HepG2 (cell line): ENCODE data around the gene RPS6KA3. TPM values are rescaled to one million over a fixed set of nuclear protein-coding genes. Genes with fewer than 3 reads are reported as not detected.
A peak's percentile ranks its signal among the peaks of the same experiment; 100 is the strongest.

ENCODE experiments used
- ATAC-seq: fragments of 200-7000 bp; cut with Tn5 transposase; 3 replicates; pipeline ENCODE4 v1.9.1; 2020; ENCODE audit warnings: mild to moderate bottlenecking, moderate library complexity
- BruUV-seq: library from RNA; stranded (reverse); fragments of 400-500 nt; replicated peaks from 2 replicates; lab custom pipeline; 2021; lab: Mats Ljungman, UMichigan
- CTCF ChIA-PET: fragments of 300-600 bp; formaldehyde crosslinking; extraction: SDS; loops from one replicate; lab custom pipeline; 2021; ENCODE audit warnings: low total read pairs, inconsistent platforms, low intra/inter-chr PET ratio; lab: Yijun Ruan, JAX
- POLR2A ChIA-PET: fragments of 350-600 bp; sonication (Branson Sonifier 250); formaldehyde crosslinking; loops from one replicate; lab custom pipeline; 2020; ENCODE audit warnings: antibody characterized with exemption, inconsistent platforms; lab: Yijun Ruan, JAX
- DNase-seq: peaks from one replicate; pipeline ENCODE4 v3.0.0-alpha.2; 2015; ENCODE audit warnings: low spot score
- FAIRE-seq: peaks from 3 replicates; lab custom pipeline; 2011; peaks lifted over from hg19 to GRCh38; lab: Jason Lieb, UNC
- H2AFZ ChIP-seq: one replicate; pipeline ENCODE4 v1.6.1; 2011; ENCODE audit warnings: low read length, inconsistent platforms
- H3K27ac ChIP-seq: fragments of 300-600 bp; 3 replicates; pipeline ENCODE4 v1.8.0; 2011; ENCODE audit warnings: mixed run types, mild to moderate bottlenecking, mixed read lengths, low read length, inconsistent platforms; ENCODE audit not compliant: insufficient read depth; ENCODE audit errors: extremely low read length
- H3K27me3 ChIP-seq, 2 experiments: fragments of 200-600 bp in 1 of 2; 2 replicates in 1 of 2; 3 replicates in 1 of 2; pipeline versions ENCODE4 v1.6.0 to v1.8.0; 2011; ENCODE audit warnings: low read length in 2 of 2, mild to moderate bottlenecking in 2 of 2, moderate library complexity in 2 of 2, inconsistent platforms in 1 of 2; ENCODE audit not compliant: insufficient read depth in 2 of 2, control insufficient read depth in 1 of 2
- H3K36me3 ChIP-seq, 2 experiments: fragments of 200-600 bp in 1 of 2; replicated peaks in 1 of 2; 2 replicates in 1 of 2; 3 replicates in 1 of 2; pipeline versions ENCODE4 v1.5.1 to v1.8.0; 2011; ENCODE audit warnings: low read length in 2 of 2, inconsistent platforms in 1 of 2; ENCODE audit not compliant: insufficient read depth in 2 of 2, control insufficient read depth in 1 of 2
- H3K4me1 ChIP-seq: 2 replicates; pipeline ENCODE4 v1.5.1; 2012; ENCODE audit warnings: low read length, inconsistent platforms; ENCODE audit not compliant: insufficient read depth
- H3K4me2 ChIP-seq: 2 replicates; pipeline ENCODE4 v1.6.0; 2011; ENCODE audit warnings: low read depth, low read length, inconsistent platforms
- H3K4me3 ChIP-seq, 3 experiments: fragments of 200-600 bp in 1 of 3; sonication (generic), shearing (Covaris generic) in 1 of 3; replicated peaks in 1 of 3; 2 replicates each; pipeline ENCODE4 v1.5.1; 2011 to 2016; ENCODE audit warnings: low read length in 3 of 3, inconsistent platforms in 2 of 3, low read depth in 2 of 3, mild to moderate bottlenecking in 2 of 3, control low read depth in 1 of 3, mixed read lengths in 1 of 3; ENCODE audit not compliant: insufficient read depth in 1 of 3
- H3K79me2 ChIP-seq: one replicate; pipeline ENCODE4 v1.6.1; 2011; ENCODE audit warnings: low read length, inconsistent platforms; ENCODE audit not compliant: insufficient read depth
- H3K9ac ChIP-seq: 2 replicates; pipeline ENCODE4 v1.6.0; 2011; ENCODE audit warnings: mild to moderate bottlenecking, low read depth, low read length, inconsistent platforms; ENCODE audit not compliant: insufficient read depth
- H3K9me3 ChIP-seq: 2 replicates; pipeline ENCODE4 v1.5.1; 2012; ENCODE audit warnings: mild to moderate bottlenecking, low read length
- H4K20me1 ChIP-seq: 2 replicates; pipeline ENCODE4 v1.6.0; 2011; ENCODE audit warnings: inconsistent platforms, mild to moderate bottlenecking, low read length, moderate library complexity; ENCODE audit not compliant: insufficient read depth
- CCAR2 ChIP-seq: fragments of 200-400 bp; formaldehyde crosslinking; optimal IDR thresholded peaks from 2 replicates; pipeline ENCODE3; 2018; ENCODE audit warnings: low read depth, mild to moderate bottlenecking, low read length, moderate library complexity
- CSRNP2 ChIP-seq: sonication (generic); formaldehyde crosslinking; conservative IDR thresholded peaks from 2 replicates; pipeline ENCODE4 v1.8.0; 2022; ENCODE audit warnings: low read depth, missing genetic modification reagents
- CTCF ChIP-seq: sonication (generic); formaldehyde crosslinking; IDR thresholded peaks from 2 replicates; pipeline ENCODE4 v1.5.0; 2020; ENCODE audit warnings: mild to moderate bottlenecking, missing genetic modification reagents, moderate library complexity
- DRAP1 ChIP-seq: IDR thresholded peaks from 2 replicates; pipeline ENCODE4 v1.6.1; 2016; ENCODE audit warnings: missing genetic modification reagents, missing compliant biosample characterization
- HNF1B ChIP-seq: sonication (generic); formaldehyde crosslinking; IDR thresholded peaks from 2 replicates; pipeline ENCODE4 v1.5.1; 2020; ENCODE audit warnings: mild to moderate bottlenecking, moderate library complexity, missing genetic modification reagents
- NR2C2 ChIP-seq: sonication (generic); formaldehyde crosslinking; IDR thresholded peaks from 2 replicates; pipeline ENCODE4 v1.4.0; 2020; ENCODE audit warnings: missing genetic modification reagents, mild to moderate bottlenecking, moderate library complexity, borderline replicate concordance
- SP1 ChIP-seq, 2 experiments: fragments of 450-650 bp in 1 of 2; sonication (generic) in 1 of 2; formaldehyde crosslinking in 1 of 2; IDR thresholded peaks; 2 replicates each; pipeline versions ENCODE4 v1.4.0 to v1.6.1; 2016 to 2020; ENCODE audit warnings: missing genetic modification reagents in 1 of 2
- ZBTB38 ChIP-seq: sonication (generic); formaldehyde crosslinking; IDR thresholded peaks from 2 replicates; pipeline ENCODE4 v1.5.1; 2020; ENCODE audit warnings: mild to moderate bottlenecking, missing genetic modification reagents
- ZBTB49 ChIP-seq: sonication (generic); formaldehyde crosslinking; IDR thresholded peaks from 2 replicates; pipeline ENCODE4 v1.4.0; 2020; ENCODE audit warnings: missing genetic modification reagents, borderline replicate concordance
- ZIK1 ChIP-seq: sonication (generic); formaldehyde crosslinking; IDR thresholded peaks from 2 replicates; pipeline ENCODE4 v1.5.0; 2020; ENCODE audit warnings: mild to moderate bottlenecking, low read depth, missing genetic modification reagents, borderline replicate concordance
- ZNF607 ChIP-seq: sonication (generic); formaldehyde crosslinking; IDR thresholded peaks from 2 replicates; pipeline ENCODE4 v1.5.1; 2020; ENCODE audit warnings: missing genetic modification reagents, mild to moderate bottlenecking, borderline replicate concordance
- WGBS: methylation state at CpG from one replicate; pipeline ENCODE4 v1.1.6; 2017; ENCODE audit warnings: low lambda C conversion rate; 5-methylcytosine and 5-hydroxymethylcytosine counted together
- in situ Hi-C: cut with HindIII; loops from 2 replicates; pipeline ENCODE4 v1.10.0; 2017; ENCODE audit warnings: low pct_unique_long_range_greater_than_20kb; ENCODE audit not compliant: extremely low pct_ligation_motif_present
- intact Hi-C: fragments of 100-400 bp; cut with micrococcal nuclease; formaldehyde crosslinking; loops from one replicate; pipeline ENCODE4 v1.10.0; 2022; ENCODE audit not compliant: unreplicated experiment
- polyA plus RNA-seq, 8 experiments: library from polyadenylated mRNA; depleted of rRNA in 3 of 8; stranded (reverse) in 7 of 8; unstranded in 1 of 8; fragments of >200 nt; fragmentation: Illumina TruSeq in 4 of 8; extraction: Trizol in 4 of 8; gene quantifications; 2 replicates each; pipeline versions ENCODE4 v1.2.1 to v1.2.3, GENCODE V29; 2011 to 2016; ENCODE audit warnings: low read depth in 4 of 8, missing spikeins in 1 of 8, mixed read lengths in 1 of 8; ENCODE audit not compliant: insufficient read depth in 1 of 8
- total RNA-seq, 5 experiments: library from RNA; depleted of rRNA; stranded (reverse); fragments of >200 nt; fragmentation: Illumina TruSeq; extraction: Trizol; gene quantifications; 2 replicates each; pipeline ENCODE4 v1.2.3, GENCODE V29; 2016; ENCODE audit warnings: low read depth in 1 of 5

RPS6KA3 gene
- total and polyA plus RNA-seq, 2 of the 13 experiments (the other 11 are each of a cell fraction or from before 2014, with no cell fraction given) = 314 to 357 TPM

GRCh38 chrX:20253232-20253543 lies 13.5 kb downstream of the RPS6KA3 start:
- no peak overlapping the region for H3K27ac ChIP-seq
- TF ChIP-seq NR2C2 (no peak), ZNF607 (CRISPR knock-in tag) (no peak), HNF1B (CRISPR knock-in tag) (no peak), SP1 (IDR thresholded peaks at IDR 0.05) (no peak), SP1 (CRISPR knock-in tag; IDR thresholded peaks at IDR 0.05) (no peak), CCAR2 (no peak), DRAP1 (CRISPR knock-in tag) (no peak), CSRNP2 (CRISPR knock-in tag) (no peak), CTCF (CRISPR knock-in tag) (no peak), ZBTB49 (CRISPR knock-in tag) (no peak), ZIK1 (CRISPR knock-in tag) (no peak), ZBTB38 (CRISPR knock-in tag) (no peak)
- FAIRE-seq = no peak
- H3K79me2 ChIP-seq = peaks cover 94% of the 10 kb centered on the region
- H3K27me3 ChIP-seq = no peaks in the 10 kb centered on the region
- H3K9me3 ChIP-seq = no peaks in the 10 kb centered on the region
- no TSS peak for BruUV-seq
- 50% methylated on average over 1 of the region's 1 CpG for WGBS
- ATAC-seq = peak; percentile 7
- H3K4me2 ChIP-seq = no peak overlapping the region
- peaks cover 5 to 25% of the 10 kb centered on the region in 2 experiments; a peak in 4 of 5 replicates for H3K36me3 ChIP-seq
- no peak overlapping the region for H3K9ac ChIP-seq
- no peak overlapping the region for H2AFZ ChIP-seq
- intact Hi-C loops (loop anchor here (1.0 to 10.0 kb wide), 4 partner anchors 189 to 1102 kb away; no protein-coding TSS in a partner anchor), in situ Hi-C loops (loop anchor here (5.0 kb wide), 1 partner anchor 189 kb away; no protein-coding TSS in a partner anchor)
- no peak overlapping the region for H3K4me3 ChIP-seq
- ChIA-PET POLR2A (interaction anchor here (0.8 to 2.7 kb wide), 6 partner anchors 109 to 247 kb away, joined by 3 to 15 read pairs (median 3); no protein-coding TSS in a partner anchor), CTCF (interaction anchor here (2.6 kb wide), 1 partner anchor 189 kb away, joined by 16 read pairs; no protein-coding TSS in a partner anchor)
- peaks cover 64% of the 10 kb centered on the region for H4K20me1 ChIP-seq
- peaks cover 94% of the 10 kb centered on the region for H3K4me1 ChIP-seq
- no peak for DNase-seq
